C1 segment of cervical spinal cord (tissue), 14 donors: ENCODE data around the gene OR10Z1.

Experiments used
- DNase-seq, 14 donors: peaks; one replicate each; lab custom pipeline; 2025; lab: John Stamatoyannopoulos, UW

OR10Z1 gene, protein sequence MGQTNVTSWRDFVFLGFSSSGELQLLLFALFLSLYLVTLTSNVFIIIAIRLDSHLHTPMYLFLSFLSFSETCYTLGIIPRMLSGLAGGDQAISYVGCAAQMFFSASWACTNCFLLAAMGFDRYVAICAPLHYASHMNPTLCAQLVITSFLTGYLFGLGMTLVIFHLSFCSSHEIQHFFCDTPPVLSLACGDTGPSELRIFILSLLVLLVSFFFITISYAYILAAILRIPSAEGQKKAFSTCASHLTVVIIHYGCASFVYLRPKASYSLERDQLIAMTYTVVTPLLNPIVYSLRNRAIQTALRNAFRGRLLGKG

DNA sequence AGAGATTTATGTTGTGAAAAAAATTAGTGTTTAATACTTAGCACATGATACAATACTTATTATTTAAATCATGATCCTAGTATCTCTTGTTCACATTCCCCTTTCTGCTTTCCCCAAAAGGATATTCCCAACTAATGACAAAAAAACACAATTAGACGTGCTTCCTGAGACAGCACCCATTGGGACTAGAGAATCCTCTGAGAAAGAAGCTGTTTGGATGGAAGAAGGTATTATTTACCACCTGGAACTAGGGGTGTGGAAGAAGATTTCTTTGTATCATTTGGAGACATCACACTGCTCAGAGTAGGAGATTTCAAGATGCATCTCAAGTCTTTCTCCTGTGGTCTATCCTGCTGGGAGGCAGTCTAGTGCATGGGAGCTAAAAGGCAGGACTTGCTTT lies at the start of gene OR10Z1:
TSS of gene OR10Z1 (plus strand) at position 301 of the 400 bp plus-strand sequence. CDS start 1,171 bp downstream, outside the sequence.
- no peak for DNase-seq

DNA sequence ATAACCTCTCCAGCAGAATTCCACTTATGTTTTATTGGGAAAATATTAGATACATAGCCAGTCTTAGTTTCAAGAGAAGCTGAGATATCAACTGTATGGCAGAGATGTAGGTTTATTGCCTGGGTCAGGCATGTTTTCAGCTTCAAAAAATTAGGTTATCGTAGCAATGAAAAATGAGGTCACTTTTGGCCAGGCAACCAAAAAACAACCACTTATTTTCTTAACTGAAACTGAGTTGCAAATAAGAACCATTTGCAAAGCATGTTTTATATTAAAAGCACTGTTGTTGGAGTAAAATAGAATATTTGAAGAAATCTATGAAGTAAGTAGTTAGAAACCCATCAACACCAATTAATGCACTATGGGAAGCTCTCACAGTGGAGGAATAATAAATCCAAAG lies 45.4 kb upstream of the OR10Z1 start:
- DNase-seq, result no peak

DNA sequence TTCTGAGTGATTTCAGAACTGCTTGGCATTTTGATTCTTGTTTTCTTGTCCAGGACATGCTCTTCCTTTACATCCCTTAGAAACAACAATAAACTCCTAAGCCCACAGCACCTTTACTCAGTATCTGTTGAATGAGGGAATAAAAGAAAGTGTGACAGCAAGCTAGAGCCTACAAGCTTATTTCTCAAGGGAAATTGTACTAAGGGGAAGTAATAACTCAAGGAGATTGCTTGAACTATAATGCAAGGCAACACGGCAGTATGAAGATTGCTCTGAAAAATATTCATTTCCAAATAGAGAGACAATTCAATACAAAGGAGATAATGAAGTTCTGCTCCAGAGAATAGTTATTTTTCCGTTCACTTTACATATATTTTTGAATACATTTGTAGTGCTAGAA lies 41.2 kb upstream of the OR10Z1 start:
- no peak for DNase-seq

GRCh38 chr1:158564608-158565007 lies 40.5 kb upstream of the OR10Z1 start:
- DNase-seq, result no peak

DNA sequence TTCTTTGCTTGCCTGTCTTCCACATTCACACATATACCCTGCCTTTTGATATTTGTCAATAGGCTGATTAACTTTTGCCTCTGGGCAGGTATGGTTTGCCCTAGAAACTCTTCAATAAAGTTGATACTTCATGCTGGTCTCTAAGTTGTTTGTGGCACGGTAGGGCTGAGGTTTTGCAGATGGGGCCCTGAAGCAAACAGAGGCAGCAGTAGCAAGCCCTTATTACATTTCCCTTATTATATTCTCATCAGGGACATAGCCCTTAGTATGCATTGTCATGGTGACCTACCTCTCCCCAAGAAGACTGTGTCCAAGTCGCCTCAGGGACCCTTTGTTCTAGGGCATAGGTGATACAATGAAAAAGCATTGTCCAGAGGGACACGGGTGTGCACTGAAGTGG lies 34.6 kb upstream of the OR10Z1 start, which contains the start of gene OR6P1:
TSS of gene OR6P1 (minus strand) at position 101 of the 400 bp plus-strand sequence. CDS start 6,976 bp downstream, outside the sequence.
- no peak for DNase-seq

DNA sequence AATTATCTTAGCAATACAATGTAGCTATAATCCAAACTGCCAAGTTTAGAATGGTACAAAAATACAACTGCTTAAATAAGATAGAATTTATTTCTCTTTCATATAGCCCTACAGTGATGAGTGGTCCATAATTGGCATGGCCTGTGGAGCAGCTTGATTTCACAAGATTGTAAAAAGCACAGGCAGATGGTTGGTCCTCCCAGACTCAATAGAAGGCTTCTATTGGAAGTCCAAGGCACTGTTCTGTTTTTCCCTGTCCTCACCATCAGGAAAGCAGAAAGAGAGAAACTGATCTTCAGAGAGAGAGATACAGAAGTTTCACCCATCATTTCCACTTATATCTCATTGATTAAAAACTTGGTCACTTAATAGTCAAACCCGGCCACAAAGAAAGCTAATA lies 32.8 kb upstream of the OR10Z1 start:
- no peak for DNase-seq

- DNase-seq, result no peak
Measured at GRCh38 chr1:158577561-158577960, 27.5 kb upstream of the OR10Z1 start.

DNA sequence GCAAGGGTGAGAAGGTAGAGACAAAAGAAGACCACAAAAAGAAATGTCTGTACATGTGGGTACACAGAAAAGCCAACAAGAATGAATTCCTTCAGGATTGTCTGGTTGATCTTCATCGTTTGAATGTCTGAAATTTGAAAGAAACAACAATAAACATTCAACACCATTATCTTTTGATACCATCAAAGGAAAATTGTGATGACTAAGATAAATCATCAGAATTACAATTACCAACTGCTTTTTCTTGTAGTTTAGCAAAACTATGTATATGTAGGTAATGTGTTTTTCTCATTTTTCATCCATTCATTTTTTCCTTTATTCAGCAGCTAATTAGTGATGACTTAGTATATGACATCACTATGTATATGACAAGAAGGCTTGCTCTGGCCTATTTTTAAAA lies 25.3 kb upstream of the OR10Z1 start, which contains the start of gene OR10X1:
TSS of gene OR10X1 (minus strand) at position 167 of the 400 bp plus-strand sequence. CDS start at position 167, 0 bp downstream.
- no peak for DNase-seq

DNA sequence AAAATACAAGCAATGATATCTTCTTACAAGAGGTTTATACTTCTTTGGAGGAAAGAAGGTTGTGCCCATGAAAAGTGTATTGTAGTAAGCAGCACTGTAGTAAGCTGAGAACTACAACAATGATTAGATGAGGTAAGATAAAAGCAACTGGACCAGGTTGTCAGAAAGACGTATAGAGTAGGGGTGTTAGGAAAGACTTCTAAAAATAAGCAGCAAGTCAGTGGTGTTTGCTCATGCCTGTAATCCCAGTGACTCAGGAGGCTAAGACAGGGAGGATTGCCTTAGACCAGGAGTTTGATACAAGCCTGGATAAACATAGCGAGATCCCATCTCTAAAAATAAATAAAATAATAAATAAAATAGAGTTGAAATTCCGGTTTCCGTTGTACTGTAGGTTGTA lies 21.1 kb upstream of the OR10Z1 start:
- DNase-seq, result no peak

- no peak for DNase-seq
Measured at GRCh38 chr1:158586942-158587341, 18.1 kb upstream of the OR10Z1 start.

- DNase-seq, result no peak
Measured at GRCh38 chr1:158600735-158601134, 4.3 kb upstream of the OR10Z1 start.

GRCh38 chr1:158607296-158607695 lies 2.2 kb downstream of the OR10Z1 start:
- DNase-seq, result no peak

DNA sequence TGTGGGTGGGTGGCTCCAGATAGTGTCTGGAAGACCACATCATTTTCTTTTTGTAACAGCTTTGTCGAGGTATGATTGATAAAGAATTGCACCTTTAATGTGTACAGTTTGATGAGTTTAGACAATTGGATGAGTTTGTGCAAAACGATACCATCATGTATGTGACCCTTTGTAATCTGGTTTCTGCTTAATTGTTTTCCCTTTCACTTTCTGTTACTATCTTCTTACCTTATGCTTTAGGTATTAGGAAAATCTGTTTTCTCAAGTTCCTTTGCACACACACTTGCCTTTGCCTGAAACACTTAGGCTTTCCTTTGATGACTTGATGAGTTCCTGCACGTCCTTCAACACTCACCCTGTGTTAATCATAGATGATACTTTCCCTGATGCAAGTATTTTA lies 6.8 kb downstream of the OR10Z1 start:
- DNase-seq, result no peak

DNA sequence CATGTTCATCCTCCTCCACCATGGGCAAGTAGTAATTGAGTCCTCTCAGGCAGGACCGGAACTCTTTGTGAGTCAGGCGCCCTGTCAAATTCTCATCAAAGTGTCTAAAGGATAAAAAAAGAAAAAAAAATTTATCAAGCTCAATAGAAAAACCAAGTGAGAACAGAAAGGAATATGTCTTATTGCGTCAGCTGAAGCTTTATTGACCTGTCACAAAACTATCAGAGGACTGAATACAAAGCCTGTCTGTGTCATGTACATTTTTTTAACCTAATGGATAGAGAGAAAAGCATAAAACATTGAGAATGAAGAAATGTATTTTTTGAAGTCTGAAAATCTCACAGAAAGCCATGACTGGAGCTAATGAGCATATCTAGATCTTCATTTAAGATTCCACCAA lies 8.7 kb downstream of the OR10Z1 start:
- DNase-seq, result no peak

DNA sequence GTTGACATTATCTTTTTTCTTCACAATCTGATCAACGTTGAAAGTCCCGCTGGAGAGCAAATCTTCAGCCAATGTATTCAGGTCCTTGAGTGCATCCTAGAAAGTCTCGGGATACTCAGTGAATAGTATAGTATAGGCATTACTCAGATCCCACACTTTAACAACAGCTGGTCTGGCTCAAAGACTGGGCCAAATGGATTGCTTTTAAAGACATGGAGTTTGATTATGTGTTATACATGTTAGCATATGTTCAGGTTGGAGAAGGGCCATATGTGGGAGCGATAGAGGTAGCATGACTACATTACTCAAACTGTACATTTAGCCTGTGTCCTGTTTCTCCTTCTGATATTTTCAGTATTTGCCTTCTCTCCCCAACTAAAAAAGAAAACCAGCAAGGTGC lies 33.1 kb downstream of the OR10Z1 start:
- no peak for DNase-seq

DNA sequence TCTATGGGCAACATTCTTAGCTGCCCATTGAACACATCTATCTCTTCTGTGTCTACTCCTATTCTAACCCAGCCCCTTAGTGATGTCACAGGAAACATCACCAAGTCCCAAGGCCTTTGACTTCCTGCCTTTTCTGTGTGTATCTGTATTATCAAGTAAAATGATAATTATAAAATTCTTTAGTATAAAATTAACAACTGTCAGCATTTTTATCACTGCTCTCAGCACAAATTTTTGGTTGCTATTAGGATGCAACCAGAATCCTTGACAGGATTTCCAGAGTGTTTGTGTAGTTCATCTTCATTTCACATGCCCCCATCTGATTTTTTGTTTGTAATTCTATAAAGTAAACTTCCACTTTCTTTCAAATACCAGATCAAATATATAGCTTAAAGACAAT lies 33.8 kb downstream of the OR10Z1 start:
- DNase-seq, result no peak

DNA sequence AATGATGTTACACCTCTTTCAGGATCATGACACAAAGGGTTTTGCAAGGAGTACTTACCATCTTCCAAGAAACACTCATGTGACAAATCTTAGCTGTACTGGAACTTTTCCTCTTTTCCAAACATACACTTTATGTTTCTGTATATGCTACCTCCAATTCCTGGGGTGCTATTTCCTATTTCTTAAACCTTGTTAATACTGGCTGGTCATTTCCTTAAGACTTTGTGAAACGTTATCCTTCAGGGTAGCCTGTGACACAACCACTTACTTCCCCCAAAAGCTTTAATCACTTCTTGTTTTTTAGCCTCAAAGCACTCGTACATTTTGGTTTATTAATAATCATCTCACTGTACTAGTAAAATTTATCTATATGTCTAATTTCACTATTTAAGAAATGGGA lies 39.4 kb downstream of the OR10Z1 start:
- no peak for DNase-seq

GRCh38 chr1:158646465-158646864 lies 41.4 kb downstream of the OR10Z1 start:
- DNase-seq, result no peak

DNA sequence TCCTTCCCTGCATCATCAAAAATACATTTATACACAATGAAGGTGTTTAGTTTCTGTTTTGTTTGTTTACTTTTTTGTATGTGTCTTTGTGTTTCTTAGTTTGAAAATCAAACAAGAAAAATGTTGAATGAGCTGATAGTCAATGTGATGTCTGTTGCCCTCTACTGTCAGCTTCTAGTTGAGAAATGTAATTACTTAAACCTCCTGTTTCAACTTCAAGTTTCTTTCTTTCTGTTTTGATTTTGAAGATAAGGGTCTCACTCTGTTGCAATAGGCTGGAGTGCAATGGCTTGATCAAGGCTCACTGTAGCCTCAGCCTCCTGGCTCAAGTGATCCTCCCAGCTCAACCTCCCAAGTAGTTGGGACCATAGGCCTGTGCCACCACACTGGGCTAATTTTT lies 44.0 kb downstream of the OR10Z1 start:
- no peak for DNase-seq

- no peak for DNase-seq
Measured at GRCh38 chr1:158652721-158653334, 47.8 kb downstream of the OR10Z1 start.

DNA sequence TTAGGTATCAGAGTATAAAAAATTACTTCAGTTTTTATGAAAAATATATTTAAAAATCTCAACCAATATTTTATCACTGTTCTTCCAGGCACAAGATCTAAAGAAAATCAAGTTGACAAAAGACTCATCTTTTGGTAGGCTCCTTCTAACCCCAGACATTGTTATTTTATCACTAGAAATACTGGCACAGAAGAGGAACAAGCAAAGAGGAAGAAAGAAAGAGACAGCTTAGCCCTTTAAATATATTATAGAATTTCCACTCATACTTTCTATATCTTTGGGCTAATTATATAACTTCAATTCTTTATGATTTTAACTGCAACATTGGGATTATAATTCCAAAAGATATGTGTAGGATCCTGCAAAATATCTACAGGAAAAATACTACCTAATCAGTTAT lies 49.0 kb downstream of the OR10Z1 start:
- DNase-seq, result no peak

DNA sequence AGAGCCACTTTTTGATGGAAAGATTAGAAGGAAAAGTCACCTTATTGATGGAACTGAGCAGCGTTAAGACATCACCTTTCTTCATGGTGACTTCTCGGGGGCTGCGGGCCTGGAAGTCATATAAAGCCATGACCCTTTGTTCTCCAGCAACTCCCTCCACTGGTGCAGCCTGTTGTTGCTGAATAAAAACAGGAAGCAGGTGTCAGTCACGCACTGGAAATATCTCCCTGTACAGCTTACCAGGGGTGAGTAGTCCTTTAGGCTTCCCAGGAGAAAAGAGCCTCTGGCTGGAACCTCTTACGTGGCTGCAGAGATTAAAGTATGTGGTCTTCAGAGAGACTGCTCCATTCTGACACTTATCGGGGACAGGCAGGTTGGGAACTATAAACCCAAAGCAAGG lies 49.5 kb downstream of the OR10Z1 start:
- DNase-seq, result no peak
